ENCODE data around the gene CNNM4.

CNNM4 gene

DNA sequence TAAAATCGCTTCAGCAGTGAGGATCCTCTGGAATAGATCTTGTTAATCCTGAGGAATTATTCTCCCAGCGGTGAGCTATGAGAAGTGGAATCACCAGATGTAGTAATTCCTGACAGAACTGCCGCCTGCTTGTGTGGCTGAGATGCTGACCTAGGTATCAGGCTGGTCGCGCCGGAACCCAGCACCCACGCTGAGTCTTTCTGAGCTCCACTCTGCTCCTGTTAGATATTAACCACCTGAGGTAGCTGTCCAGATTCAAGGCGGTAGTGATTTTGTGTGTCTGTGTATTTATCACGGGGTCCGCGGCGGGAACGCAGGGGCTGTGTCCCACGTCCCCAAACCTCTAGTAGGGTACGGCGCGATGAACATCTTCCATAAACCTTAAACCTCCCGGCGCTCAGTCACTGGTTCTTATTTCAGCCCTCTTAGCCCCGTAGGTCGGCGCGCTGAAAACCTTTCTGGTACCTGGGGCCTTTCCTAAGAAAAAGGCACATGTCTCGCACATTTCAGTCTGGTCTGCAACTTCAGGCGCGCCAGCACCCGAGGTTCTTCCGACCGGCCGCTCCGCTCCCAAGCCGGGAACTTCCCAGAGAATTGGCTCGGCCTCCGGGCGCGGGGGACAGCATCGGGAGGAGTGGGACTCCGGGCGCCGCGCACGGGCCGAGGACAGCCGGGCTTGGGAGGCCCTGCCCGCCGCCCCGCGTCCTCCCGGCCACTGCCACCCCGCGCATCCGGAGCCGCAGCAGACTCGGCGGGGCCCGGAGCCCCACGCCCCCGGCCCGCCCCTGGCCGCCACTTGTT is 54.8 kb downstream of the CNNM4 start:
- DNase-seq, result peak; percentile 19

DNA sequence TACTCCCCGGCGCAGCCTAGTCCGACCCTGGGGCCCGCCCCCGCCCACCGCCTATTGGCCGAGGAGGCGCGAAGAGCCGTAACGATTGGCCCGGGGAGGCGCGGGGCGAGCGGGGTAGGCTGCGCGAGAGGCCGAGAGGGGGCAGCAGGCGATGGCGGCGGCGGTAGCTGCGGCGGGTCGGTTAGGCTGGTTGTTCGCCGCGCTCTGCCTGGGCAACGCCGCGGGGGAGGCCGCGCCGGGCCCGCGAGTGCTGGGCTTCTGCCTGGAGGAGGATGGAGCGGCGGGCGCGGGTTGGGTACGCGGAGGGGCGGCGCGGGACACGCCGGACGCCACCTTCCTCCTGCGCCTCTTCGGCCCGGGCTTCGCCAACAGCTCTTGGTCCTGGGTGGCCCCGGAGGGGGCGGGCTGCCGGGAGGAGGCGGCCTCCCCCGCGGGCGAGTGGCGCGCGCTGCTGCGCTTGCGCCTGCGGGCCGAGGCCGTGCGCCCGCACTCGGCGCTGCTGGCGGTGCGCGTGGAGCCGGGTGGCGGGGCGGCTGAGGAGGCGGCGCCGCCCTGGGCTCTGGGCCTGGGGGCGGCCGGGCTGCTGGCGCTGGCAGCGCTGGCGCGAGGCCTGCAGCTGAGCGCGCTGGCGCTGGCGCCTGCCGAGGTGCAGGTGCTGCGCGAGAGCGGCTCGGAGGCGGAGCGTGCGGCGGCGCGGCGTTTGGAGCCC is 55.6 kb downstream of the CNNM4 start, which contains the start of gene CNNM3:
Gene CNNM3, plus strand, starts transcription at position 142 of the 709 bp plus-strand sequence. Its CDS starts 10 bp downstream, at position 152.
- DNase-seq, result peak; percentile 94

DNA sequence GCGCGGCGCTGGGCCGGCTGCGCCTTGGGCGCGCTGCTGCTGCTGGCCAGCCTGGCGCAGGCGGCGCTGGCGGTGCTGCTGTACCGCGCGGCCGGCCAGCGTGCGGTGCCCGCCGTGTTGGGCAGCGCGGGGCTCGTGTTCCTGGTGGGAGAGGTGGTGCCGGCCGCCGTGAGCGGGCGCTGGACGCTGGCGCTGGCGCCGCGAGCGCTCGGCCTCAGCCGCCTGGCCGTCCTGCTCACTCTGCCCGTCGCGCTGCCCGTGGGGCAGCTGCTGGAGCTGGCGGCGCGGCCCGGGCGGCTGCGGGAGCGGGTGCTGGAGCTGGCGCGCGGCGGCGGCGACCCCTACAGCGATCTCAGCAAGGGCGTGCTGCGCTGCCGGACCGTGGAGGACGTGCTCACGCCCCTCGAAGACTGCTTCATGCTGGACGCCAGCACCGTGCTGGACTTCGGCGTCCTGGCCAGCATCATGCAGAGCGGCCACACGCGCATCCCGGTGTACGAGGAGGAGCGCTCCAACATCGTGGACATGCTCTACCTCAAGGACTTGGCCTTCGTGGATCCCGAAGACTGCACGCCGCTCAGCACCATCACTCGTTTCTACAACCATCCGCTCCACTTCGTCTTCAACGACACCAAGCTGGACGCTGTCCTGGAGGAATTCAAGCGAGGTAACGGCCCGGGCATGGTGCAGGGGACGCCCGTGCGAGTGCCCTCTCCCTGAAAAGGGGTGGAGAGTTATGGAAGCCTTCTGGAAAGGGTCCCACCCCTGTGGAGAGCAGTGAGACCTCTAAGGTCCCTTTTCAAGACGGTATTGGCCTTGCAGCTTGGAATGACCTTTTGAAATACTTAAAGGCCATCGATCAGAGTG is 56.4 kb downstream of the CNNM4 start:
- DNase-seq, result peak; percentile 39

DNA sequence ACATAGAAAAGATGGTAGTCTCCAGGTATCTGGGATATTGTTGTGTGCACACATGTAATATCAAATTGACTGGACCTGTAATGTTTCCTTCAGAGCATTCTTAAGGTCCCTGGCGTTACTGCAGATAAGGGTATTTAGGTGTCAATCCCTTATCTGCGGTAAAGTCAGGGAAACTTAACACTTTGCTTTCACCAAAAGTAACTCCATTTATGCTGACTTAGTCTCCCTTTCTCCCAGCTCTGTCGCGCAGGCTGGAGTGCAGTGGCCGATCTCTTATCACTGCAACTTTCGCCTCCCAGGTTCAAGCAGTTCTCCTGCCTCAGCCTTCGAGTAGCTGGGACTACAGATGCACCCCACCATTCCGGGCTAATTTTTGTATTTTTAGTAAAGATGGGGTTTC is 57.2 kb downstream of the CNNM4 start:
- DNase-seq, result no peak

DNA sequence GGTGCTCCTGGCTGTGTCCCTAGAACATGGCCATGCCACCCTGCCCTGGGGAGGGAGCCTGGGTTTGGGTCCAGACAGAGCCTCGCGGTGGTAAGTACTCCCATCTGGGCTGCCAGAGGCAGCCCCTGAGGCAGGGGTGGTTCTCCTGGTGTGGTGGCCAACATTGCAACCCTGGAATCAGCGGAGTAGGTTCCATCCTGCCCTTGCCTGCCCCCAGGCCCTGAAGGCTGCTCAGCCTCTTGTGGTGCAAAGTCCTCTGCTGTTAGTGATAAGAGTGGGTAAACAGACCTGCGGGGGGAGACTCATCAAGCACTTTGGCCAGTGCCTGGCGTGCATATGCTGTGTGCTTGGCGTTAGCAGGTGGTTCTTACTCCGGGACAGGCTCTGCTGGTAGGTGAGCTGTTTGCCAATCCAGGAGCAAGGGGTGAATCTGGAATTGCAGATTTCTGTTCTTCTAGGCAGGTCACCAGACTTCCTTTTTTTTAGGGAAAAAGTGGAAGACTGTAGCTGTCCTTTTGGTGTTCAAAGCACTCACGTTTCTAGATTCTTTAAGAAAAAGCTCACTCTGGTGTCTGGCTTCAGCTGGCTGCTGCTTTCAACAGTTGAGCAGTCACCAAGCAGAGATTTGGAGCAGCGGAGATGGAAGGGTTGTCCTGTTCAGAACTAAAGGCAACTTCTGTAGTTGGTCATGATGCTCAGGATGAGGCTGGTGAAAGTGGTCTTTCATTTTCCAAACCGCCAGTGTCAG is 58.6 kb downstream of the CNNM4 start:
- peak; percentile 90 for DNase-seq

DNA sequence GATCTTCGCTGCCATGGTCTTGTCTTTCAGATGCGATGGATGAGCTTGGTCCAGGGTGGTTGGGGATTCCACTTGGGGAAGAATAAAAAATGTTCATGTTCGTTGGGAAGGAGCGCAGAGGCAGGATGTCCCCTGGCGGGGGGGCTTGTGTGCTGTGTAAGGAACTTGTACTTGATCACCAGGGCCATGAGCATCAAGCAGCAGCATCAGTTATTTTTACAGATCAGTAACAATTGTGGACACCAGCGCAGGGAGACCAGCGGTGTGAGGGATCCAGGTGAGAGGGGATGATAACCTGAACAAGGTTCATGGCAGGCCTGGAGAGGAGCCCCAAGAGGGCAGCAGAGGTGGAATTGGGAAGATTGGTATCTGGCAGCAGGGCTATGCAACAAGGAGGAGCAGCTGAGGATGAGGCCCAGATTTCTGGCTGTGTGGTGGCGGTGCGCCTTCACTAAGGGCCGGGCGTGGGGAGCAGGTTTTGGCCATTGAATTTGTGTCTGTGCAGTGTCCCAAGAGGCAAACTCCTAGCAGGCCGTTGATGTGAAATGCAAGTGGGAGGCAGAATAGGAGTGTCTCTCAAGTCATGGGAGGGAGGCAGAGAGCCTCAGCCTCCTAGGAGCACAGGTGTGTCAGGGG is 59.3 kb downstream of the CNNM4 start:
- no peak for DNase-seq

DNA sequence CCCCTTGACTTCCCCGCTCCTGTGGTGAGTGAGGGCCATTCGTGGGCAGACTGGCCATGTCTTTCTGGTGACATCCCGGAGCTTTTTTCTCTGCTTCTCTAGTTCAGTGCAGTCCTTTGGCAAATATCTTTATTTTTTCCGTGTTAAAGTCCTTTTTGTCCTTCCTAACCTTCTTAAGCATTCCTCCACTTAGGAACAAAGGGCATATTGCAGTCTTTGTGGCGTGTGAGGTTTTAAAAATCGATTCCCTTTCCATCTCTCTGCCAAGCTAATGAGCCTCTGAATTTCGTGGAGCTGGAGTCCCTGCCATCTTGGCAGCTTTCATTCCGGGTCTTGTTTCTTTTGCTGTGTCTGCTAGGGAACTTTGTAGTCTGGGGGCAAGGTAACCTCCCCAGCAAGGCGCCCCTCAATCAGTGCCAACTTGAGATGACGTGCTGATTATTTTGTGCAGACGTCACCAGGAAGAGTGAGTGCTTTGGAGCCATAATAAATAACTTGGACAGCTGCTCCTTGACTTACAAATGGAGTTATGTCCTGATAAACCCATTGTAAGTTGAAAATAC is 60.5 kb downstream of the CNNM4 start:
- no peak for DNase-seq

DNA sequence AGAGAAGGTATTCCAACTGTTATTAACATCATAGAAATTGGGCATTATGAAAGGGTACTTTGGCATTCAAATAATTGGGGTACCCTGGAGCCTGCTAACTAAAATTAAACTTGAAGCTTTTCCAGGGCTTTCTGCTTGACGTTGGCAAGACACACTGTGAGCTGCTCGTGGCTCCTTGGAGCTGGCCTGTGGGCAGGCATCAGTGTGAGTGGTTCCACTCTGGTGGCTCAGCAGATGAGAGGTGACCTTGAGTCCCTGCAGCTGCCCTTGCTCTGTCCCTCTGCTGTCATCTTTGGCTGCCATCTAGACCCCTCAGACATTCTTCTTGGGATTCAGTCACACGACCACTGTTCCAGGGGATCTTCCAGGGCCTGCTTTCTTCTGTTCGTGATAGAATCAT is 62.1 kb downstream of the CNNM4 start:
- no peak for DNase-seq

DNA sequence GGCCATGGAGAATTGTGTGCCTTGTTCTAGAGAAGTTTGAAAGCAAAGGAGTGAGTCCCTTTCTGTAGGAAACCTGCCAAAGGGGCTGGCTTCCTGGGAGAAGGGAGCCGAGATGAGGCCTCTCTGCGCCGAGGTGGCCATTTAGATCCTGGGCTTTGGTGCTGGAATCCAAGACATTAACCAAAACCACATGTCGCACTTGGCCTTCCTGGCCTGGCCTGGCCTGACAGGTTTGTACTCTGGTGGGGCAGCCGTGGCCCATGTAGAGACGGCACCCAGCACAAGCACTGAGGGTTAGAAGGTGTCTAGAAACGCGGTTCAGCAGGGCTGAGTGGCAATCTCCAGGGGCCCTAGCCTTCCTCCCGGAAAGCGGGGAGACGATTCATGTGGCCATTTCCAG is 62.5 kb downstream of the CNNM4 start:
- no peak for DNase-seq

DNA sequence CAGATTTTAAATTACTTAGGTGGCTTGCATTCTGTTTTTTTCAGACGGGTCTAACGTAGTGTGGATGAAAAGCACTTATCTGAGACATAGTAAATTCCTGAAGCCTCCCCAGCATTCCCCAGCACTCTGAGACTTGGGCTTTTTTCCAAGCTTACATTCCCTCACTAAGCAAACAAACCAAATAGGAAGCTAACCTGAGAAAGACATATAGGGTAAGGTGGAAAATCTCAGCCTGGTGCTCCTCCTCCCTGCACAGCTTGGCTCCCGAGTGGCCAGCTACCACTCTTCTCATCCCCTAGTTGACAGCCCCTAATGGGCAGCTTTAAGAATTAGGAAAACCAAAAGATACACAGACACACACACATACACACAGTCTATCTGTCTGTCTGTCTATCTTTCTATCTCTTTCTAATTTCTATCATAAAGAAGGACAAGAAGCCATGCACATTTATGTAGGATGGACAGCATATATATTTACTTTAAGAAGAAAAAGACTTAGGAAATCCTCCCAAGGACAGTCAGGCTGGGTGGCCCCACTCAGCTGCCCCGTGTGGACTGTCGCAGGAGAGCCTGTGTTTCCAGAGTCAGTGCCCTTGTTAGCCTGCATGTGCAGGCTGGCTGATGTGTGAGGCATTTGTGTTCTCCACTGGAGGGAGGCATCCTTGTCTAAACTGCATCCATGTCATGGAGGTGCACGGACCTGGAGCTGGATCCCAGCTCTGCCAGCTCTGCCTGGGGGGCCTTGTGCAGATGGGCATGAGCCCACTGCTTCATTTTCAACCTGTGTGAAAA is 63.6 kb downstream of the CNNM4 start:
- DNase-seq, result no peak

DNA sequence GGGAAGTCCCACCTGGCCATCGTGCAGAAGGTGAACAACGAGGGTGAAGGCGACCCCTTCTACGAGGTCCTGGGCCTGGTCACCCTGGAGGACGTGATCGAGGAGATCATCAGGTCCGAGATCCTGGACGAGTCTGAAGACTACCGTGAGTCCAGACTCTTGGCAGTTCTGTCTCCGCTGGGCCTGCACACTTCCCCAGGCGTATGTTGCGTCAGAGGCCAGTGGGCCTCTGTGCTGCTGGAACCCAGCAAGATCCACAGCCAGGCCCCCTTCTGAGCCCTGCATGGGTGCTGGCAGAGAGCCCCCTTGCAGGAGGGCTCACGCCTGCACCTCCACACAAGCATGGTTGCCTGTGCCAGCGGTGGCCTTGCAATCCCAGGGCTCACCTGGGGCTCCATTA is 64.4 kb downstream of the CNNM4 start:
- DNase-seq, result no peak

DNA sequence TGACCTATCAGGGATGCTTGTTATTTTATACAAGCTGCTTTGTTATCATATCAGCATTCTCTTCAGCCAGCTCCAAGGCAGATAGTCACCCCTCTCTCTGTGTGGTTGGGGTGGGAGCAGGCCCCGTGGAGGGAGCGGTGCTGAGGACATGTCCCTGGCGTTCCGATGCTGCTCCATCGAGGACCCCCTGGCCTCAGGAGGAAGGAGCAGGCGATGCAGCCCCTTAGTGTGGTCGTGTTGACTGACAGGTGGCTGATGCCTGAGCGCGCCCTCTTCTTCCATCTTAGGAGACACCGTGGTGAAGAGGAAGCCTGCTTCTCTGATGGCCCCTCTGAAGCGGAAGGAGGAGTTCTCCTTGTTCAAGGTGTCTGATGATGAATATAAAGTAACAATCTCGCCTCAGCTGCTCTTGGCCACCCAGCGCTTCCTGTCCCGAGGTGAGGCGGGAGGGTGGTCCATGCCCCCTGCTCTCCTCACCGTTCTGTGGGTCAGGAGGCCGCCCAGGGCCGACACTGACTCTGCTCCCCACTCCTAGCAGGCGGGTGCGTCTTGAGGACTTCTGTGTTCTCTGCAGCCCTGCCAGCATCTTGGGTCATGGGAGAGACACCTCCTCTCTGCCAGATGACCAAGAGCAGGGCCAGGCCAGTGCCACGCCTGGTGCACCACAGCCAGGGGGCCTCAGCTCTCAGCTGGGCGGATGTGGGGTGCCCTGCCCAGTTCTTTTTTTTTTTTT is 66.0 kb downstream of the CNNM4 start:
- no peak for DNase-seq

DNA sequence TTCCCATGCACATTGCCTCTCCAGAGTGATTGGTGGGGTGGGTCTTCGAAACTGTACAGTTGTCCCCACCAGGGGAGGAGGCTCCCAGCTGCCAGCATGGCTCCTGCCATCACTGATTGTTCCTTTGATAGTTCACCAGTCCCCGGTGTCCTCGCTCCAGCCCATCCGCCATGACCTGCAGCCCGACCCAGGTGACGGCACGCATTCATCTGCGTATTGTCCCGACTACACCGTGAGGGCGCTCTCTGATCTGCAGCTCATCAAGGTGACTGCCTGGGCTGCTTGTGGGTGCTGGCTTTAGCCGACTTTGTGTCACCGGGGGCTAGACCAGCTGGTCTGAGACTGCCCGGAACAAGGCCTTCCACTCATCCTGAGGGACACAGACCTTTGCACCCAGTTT is 67.7 kb downstream of the CNNM4 start:
- no peak for DNase-seq

DNA sequence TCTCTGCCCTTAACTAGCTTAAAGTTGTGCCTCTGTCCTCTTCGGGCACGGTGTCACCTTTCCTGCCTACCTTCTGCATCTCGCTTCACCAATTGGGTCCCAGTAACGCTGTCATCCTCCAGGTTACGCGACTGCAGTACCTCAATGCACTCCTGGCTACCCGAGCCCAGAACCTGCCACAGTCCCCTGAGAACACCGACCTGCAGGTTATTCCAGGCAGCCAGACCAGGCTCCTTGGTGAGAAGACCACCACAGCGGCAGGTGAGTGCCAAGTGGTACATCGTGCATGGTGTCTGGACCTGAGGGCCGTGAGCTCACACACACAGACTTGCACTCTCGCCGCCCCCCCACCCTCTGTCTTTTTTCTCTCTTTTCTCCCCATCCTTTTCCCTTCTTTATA is 68.2 kb downstream of the CNNM4 start:
- no peak for DNase-seq

DNA sequence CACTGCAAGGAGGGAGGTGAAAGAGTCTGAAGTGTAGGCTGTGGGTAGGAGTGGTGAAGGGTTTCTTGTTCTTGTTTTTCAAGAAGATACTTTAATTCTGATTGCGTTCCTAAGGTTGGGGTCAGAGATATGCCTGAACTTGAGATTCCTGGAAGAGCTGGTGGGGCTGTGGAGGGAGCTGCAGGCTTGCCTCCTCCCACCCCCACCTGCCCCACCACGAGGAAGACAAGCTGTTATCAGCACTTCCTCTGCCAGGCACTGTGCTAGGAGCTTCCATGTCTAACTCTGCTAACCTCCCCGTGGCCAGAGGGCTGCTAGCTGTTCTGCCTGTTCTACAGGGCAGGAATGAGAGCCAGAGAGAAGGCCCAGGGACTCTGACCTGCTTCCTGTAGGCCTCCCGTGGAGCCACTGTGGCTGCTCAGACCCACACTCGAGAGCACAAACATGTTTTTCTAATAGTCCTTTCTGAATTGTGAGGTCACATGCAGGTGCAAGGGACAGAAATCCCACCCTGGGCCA is 69.4 kb downstream of the CNNM4 start:
- no peak for DNase-seq

DNA sequence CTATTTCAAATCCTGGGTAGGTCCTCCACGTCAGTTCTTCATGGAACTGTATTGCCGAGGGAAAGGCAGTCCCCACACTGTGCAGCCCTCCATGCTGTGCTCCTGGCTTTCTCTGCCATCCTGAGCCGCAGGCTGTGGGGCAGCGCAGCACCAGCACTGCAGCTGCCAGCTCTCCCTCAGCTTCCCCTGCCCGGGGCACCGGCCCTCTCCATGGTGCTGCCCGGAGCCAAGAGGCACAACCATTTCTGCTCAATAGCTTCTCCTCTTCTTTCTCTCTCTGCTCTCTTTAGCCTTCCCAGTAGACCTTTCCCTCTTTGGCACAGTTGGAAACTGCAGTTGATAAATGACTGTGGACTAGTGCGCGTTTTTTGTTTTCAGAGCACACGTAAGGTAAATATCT is 71.0 kb downstream of the CNNM4 start:
- no peak for DNase-seq

DNA sequence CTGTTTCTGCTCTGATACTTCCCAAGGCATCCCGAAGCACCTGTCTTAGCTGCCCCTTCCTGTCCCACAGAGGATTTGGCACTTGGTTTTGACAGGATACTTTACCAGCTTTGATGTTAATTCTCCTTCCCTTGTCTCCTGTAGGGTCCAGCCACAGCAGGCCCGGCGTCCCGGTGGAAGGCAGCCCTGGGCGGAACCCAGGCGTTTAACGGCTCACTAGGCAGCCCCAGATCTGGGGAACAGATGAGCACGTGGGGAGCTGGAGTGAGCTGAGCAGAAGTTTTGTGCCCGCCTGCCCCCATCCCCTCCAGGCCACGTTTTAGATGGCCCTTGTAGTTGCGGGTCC is 71.7 kb downstream of the CNNM4 start:
- DNase-seq, result no peak

DNA sequence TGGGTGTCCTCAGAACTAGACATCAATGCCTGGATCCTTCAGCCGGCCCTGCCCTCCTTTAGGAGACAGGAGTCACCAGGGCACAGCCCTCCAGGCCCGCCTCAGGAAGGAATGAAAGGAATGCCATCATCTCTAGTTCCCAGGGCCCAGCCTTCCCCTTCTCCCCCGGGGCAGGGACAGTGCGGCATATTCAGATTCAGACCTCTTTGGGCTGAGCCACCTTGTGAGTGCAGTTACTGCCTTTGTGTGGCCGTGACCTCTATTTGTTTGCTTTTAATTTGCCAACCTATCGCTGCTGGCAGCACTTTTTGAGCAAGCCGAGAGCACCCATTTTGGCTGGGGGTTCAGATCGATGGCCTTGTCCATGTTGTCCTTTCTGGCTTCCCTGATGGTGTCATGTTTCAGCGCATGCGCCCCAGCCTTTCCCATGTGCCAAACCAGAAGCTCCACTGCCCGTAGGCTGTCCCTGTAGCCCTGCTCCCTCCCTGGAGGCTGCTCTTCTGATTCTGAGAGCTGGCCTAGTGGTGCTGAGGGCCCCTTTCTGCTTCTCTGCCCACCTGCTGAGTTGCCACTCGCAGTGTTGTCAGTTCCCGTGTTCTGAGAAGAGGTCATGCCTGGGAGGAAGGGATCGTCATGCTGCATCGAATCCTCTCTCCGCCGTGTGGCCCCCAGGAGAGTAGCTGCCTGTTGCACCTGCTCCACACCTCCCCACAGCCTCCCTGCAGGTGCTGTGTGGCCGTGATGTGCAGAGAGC is 72.2 kb downstream of the CNNM4 start:
- peak; percentile 97 for DNase-seq

DNA sequence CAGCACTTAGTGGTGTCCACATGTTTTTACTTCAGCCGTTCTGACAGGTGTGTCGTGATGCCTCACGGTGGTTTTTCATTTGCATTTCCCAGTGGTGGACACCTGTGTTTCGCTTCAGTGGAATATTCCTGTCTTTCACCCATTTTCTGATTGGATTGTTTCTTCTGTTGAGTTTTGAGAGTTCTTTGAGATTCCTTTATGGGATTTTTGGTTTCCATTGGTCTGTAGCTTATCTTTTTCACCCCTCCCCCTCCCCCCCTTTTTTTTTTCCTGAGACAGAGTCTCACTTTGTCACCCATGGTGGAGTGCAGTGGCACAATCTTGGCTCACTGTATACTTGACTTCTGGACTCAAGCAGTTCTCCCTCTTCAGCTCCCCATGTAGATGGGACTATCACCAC is 75.1 kb downstream of the CNNM4 start:
- DNase-seq, result no peak

Measured in NCI-H146 (cell line).